Osteoblast (primary cell): Measurements from ENCODE around the gene ARPC4. TPM values are rescaled to one million over a fixed set of nuclear protein-coding genes. Genes with fewer than 3 reads are reported as not detected.

ENCODE experiments used
- DNase-seq: peaks from one replicate; pipeline ENCODE4 v3.0.0; 2011; ENCODE audit warnings: low spot score, mixed read lengths; ENCODE audit not compliant: insufficient read length; ENCODE audit errors: missing footprints
- H2AFZ ChIP-seq: 2 replicates; pipeline ENCODE4 v1.6.0; 2011; ENCODE audit warnings: mild to moderate bottlenecking, low read length
- H3K27ac ChIP-seq: 2 replicates; pipeline ENCODE4 v1.5.1; 2011; ENCODE audit warnings: mild to moderate bottlenecking, low read depth, low read length, moderate library complexity
- H3K27me3 ChIP-seq: 2 replicates; pipeline ENCODE4 v1.6.0; 2012; ENCODE audit warnings: mild to moderate bottlenecking, control low read depth, inconsistent platforms, low read length, moderate library complexity; ENCODE audit not compliant: insufficient read depth
- H3K36me3 ChIP-seq: 2 replicates; pipeline ENCODE4 v1.5.1; 2011; ENCODE audit warnings: mild to moderate bottlenecking, low read length, control low read depth, moderate library complexity; ENCODE audit not compliant: insufficient read depth
- H3K4me1 ChIP-seq: 2 replicates; pipeline ENCODE4 v1.5.1; 2011; ENCODE audit warnings: mild to moderate bottlenecking, low read length, control low read depth, moderate library complexity; ENCODE audit not compliant: insufficient read depth
- H3K4me2 ChIP-seq: 2 replicates; pipeline ENCODE4 v1.6.0; 2011; ENCODE audit warnings: mild to moderate bottlenecking, low read length; ENCODE audit not compliant: insufficient read depth
- H3K4me3 ChIP-seq: fragments of 200-600 bp; sonication (generic); 3 replicates; pipeline ENCODE4 v1.5.1; 2012; ENCODE audit warnings: mild to moderate bottlenecking, low read length, inconsistent platforms; ENCODE audit not compliant: insufficient read depth
- H3K79me2 ChIP-seq: 2 replicates; pipeline ENCODE4 v1.6.0; 2012; ENCODE audit warnings: mild to moderate bottlenecking, low read length, control low read depth, inconsistent platforms; ENCODE audit not compliant: insufficient read depth
- H3K9me3 ChIP-seq: 2 replicates; pipeline ENCODE4 v1.5.1; 2011; ENCODE audit warnings: low read depth, low read length, control low read depth
- H4K20me1 ChIP-seq: 2 replicates; pipeline ENCODE4 v1.6.0; 2012; ENCODE audit warnings: mild to moderate bottlenecking, low read length, control low read depth; ENCODE audit not compliant: insufficient read depth
- total RNA-seq: library from RNA; depleted of rRNA; stranded (reverse); fragments of >200 nt; gene quantifications from 2 replicates; pipeline ENCODE4 v1.2.3, GENCODE V29; 2012
- TF ChIP-seq, protein P1 (sequence below): IDR thresholded peaks from 2 replicates; pipeline ENCODE4 v1.5.1; 2011; ENCODE audit warnings: mild to moderate bottlenecking, low read depth, low read length, moderate library complexity; ENCODE audit errors: extremely low read depth

ARPC4 gene
- total RNA-seq, 1 donor: 222 TPM

DNA sequence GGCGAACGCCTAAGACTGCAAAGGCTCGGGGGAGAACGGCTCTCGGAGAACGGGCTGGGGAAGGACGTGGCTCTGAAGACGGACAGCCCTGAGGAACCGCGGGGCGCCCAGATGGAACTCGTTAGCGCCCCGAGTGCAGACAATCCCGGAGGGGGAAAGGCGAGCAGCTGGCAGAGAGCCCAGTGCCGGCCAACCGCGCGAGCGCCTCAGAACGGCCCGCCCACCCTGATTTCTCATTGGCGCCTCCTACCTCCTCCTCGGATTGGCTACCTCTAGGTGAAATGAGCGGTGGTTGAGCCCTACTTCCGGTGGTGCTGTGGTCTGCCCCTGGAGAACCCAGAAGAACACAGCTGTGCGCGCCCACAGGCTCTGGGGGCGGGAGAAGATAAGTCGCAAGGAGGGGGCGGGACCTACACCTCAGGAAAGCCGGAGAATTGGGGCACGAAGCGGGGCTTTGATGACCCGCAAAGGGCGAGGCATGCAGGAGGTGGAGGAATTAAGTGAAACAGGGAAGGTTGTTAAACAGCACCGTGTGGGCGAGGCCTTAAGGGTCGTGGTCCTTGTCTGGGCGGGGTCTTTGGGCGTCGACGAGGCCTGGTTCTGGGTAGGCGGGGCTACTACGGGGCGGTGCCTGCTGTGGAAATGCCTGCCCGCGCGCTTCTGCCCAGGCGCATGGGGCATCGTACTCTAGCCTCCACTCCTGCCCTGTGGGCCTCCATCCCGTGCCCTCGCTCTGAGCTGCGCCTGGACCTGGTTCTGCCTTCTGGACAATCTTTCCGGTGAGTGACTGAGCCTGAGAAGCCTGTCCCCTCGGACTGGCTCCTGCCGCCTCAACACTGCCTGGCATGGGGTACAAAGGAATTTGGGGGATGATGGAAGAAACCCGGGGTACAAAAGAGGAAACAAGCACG lies 43.0 kb upstream of the ARPC4 start, which contains the start of gene OGG1:
OGG1 (plus strand) TSS at position 308 of the 911 bp plus-strand sequence; CDS start at position 643, 335 bp downstream.
- H3K79me2 ChIP-seq: peaks cover 19% of the 10 kb centered on the region
- H4K20me1 ChIP-seq: no peaks in the 10 kb centered on the region
- H3K36me3 ChIP-seq: peaks cover 48% of the 10 kb centered on the region
- H3K4me3 ChIP-seq: peak within 1 kb of the TSS; percentile 79
- peak; percentile 100 for DNase-seq
- H3K27me3 ChIP-seq: no peaks in the 10 kb centered on the region
- no peaks in the 10 kb centered on the region for H3K9me3 ChIP-seq
- peak within 1 kb of the TSS; percentile 92 for H3K4me2 ChIP-seq
- peaks cover 37% of the 10 kb centered on the region for H3K4me1 ChIP-seq
- TF ChIP-seq, protein P1, sequence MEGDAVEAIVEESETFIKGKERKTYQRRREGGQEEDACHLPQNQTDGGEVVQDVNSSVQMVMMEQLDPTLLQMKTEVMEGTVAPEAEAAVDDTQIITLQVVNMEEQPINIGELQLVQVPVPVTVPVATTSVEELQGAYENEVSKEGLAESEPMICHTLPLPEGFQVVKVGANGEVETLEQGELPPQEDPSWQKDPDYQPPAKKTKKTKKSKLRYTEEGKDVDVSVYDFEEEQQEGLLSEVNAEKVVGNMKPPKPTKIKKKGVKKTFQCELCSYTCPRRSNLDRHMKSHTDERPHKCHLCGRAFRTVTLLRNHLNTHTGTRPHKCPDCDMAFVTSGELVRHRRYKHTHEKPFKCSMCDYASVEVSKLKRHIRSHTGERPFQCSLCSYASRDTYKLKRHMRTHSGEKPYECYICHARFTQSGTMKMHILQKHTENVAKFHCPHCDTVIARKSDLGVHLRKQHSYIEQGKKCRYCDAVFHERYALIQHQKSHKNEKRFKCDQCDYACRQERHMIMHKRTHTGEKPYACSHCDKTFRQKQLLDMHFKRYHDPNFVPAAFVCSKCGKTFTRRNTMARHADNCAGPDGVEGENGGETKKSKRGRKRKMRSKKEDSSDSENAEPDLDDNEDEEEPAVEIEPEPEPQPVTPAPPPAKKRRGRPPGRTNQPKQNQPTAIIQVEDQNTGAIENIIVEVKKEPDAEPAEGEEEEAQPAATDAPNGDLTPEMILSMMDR: no peak
- peak within 1 kb of the TSS; percentile 66 for H3K27ac ChIP-seq
- H2AFZ ChIP-seq: peak within 1 kb of the TSS; percentile 93

DNA sequence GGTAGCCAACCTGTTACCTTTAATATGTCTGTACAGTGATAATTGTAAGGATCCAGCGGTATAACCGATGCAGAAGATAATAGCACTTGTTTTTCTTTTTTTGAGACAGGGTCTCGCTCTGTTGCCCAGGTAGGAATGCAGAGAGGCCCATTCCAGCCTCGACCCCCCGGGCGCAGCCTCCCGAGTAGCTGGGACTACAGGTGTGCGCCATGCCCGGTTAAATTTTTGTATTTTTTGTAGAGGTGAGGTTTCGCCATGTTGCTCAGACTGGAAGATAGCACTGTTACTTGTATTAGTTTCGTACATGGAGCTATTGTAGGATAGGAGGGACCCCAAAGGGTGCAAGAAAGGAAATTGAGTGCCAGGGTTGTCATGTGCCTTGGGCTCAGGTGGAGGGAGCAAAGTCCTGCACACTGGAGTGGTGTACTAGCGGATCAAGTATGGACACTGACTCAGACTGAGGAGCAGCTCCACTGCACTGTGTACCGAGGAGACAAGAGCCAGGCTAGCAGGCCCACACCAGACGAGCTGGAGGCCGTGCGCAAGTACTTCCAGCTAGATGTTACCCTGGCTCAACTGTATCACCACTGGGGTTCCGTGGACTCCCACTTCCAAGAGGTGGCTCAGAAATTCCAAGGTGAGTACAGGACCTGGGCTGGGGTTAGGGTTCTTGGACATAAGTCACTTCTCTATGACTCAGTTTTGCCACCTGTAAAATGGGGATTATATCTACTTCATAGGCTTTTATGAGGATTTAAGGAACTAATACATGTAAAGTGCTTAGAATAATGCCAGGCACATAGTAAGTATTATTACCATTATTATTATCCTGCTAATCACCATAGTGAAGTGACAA lies 42.1 kb upstream of the ARPC4 start:
- peaks cover 39% of the 10 kb centered on the region for H3K36me3 ChIP-seq
- no peaks in the 10 kb centered on the region for H3K9me3 ChIP-seq
- H3K4me1 ChIP-seq: peaks cover 37% of the 10 kb centered on the region
- peaks cover 19% of the 10 kb centered on the region for H3K79me2 ChIP-seq
- H4K20me1 ChIP-seq: no peaks in the 10 kb centered on the region
- TF ChIP-seq, protein P1: no peak
- peak overlapping the region; percentile 79 for H3K4me3 ChIP-seq
- no peaks in the 10 kb centered on the region for H3K27me3 ChIP-seq
- peak overlapping the region; percentile 21 for H3K27ac ChIP-seq
- DNase-seq: no peak
- H2AFZ ChIP-seq: peak overlapping the region; percentile 93
- peak overlapping the region; percentile 92 for H3K4me2 ChIP-seq

DNA sequence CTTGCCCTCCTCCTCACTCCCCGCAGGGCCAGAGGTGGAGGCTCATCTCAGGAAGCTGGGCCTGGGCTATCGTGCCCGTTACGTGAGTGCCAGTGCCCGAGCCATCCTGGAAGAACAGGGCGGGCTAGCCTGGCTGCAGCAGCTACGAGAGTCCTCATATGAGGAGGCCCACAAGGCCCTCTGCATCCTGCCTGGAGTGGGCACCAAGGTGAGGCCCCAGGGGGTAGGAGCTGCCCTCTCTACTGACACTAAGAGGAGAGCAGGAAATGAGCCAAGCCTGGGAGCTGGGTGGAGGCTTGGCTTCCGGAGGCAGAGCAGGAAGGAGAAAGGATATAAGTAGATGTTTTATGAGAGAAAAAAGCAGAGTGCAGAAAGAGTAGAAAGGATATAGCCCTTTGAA lies 38.2 kb upstream of the ARPC4 start:
- Histone ChIP-seq H3K36me3 (peaks cover 32% of the 10 kb centered on the region), H2AFZ (no peak overlapping the region), H3K9me3 (no peaks in the 10 kb centered on the region), H3K27me3 (no peaks in the 10 kb centered on the region), H3K4me3 (no peak overlapping the region), H3K79me2 (peaks cover 16% of the 10 kb centered on the region), H4K20me1 (no peaks in the 10 kb centered on the region), H3K4me1 (peaks cover 15% of the 10 kb centered on the region), H3K27ac (no peak overlapping the region), H3K4me2 (no peak overlapping the region)
- no peak for DNase-seq
- TF ChIP-seq, protein P1: no peak
